Cerebellar nuclear complex (tissue), 1 donor: Measurements from ENCODE around the gene LCE1A.

Experiments used
- DNase-seq, 2 experiments: peaks; one replicate each; lab custom pipeline; 2025; lab: John Stamatoyannopoulos, UW

The LCE1A gene

GRCh38 chr1:152827173-152827572 is at the start of gene LCE1A:
LCE1A (plus strand) TSS chr1:152827473; CDS start chr1:152827473, 0 bp downstream.
- no peak for DNase-seq

- no peak for DNase-seq
Measured at GRCh38 chr1:152777510-152778137, 49.6 kb upstream of the LCE1A start.

- no peak for DNase-seq
Measured at GRCh38 chr1:152783095-152783494, 44.2 kb upstream of the LCE1A start.

GRCh38 chr1:152786077-152786476 is 41.2 kb upstream of the LCE1A start, which contains the start of gene LCE1E:
LCE1E (plus strand) TSS chr1:152786257; CDS start chr1:152787300, 1,043 bp downstream.
- DNase-seq, result no peak

GRCh38 chr1:152795686-152796085 is 31.6 kb upstream of the LCE1A start:
- DNase-seq, result no peak

- no peak for DNase-seq
Measured at GRCh38 chr1:152796421-152796820, 30.9 kb upstream of the LCE1A start, which contains the start of gene LCE1D. LCE1D (plus strand) TSS chr1:152796721; CDS start chr1:152797795, 1,074 bp downstream.

- DNase-seq, result no peak
Measured at GRCh38 chr1:152801333-152801732, 25.9 kb upstream of the LCE1A start.

- DNase-seq, result no peak
Measured at GRCh38 chr1:152806576-152806975, 20.7 kb upstream of the LCE1A start, which contains the start of gene LCE1C. LCE1C (minus strand) TSS chr1:152806651; CDS start chr1:152805478, 1,173 bp downstream.

GRCh38 chr1:152811050-152811449 is 16.2 kb upstream of the LCE1A start:
- DNase-seq, result no peak

- no peak for DNase-seq
Measured at GRCh38 chr1:152811671-152812070, 15.6 kb upstream of the LCE1A start, which contains the start of gene LCE1B. LCE1B (plus strand) TSS chr1:152811971; CDS start chr1:152812447, 476 bp downstream.

GRCh38 chr1:152817309-152817708 is 10.0 kb upstream of the LCE1A start:
- no peak for DNase-seq

GRCh38 chr1:152823294-152823693 is 4.0 kb upstream of the LCE1A start:
- no peak for DNase-seq

GRCh38 chr1:152824964-152825363 is 2.3 kb upstream of the LCE1A start:
- DNase-seq, result no peak

- DNase-seq, result no peak
Measured at GRCh38 chr1:152836870-152837269, 9.6 kb downstream of the LCE1A start.

- DNase-seq, result no peak
Measured at GRCh38 chr1:152842556-152842955, 15.3 kb downstream of the LCE1A start, which contains the start of gene LCE6A. LCE6A (plus strand) TSS chr1:152842856; CDS start chr1:152843521, 665 bp downstream.

GRCh38 chr1:152855661-152856060 is 28.4 kb downstream of the LCE1A start:
- DNase-seq, result no peak

GRCh38 chr1:152858062-152858461 is 30.8 kb downstream of the LCE1A start:
- DNase-seq, result no peak

GRCh38 chr1:152859696-152860095 is 32.4 kb downstream of the LCE1A start, which contains the start of gene LCE7A:
LCE7A (plus strand) TSS chr1:152859996; CDS start chr1:152860698, 702 bp downstream.
- no peak for DNase-seq

GRCh38 chr1:152860129-152860528 is 32.9 kb downstream of the LCE1A start:
- DNase-seq, result no peak

GRCh38 chr1:152861374-152861773 is 34.1 kb downstream of the LCE1A start:
- no peak for DNase-seq

GRCh38 chr1:152864443-152864842 is 37.2 kb downstream of the LCE1A start:
- DNase-seq, result no peak

- no peak for DNase-seq
Measured at GRCh38 chr1:152866321-152866720, 39.0 kb downstream of the LCE1A start.

- no peak for DNase-seq
Measured at GRCh38 chr1:152869808-152870419, 42.6 kb downstream of the LCE1A start.
